HL-60 (cell line): ENCODE measurements around the gene GABRA4.

ENCODE experiments used
- DNase-seq, 2 experiments: peaks; one replicate each; pipeline ENCODE4 v3.0.0-alpha.2; 2010 to 2020; ENCODE audit warnings: low read depth in 1 of 2, low spot score in 1 of 2
- H3K27ac ChIP-seq: fragments of 250-450 bp; sonication (Bioruptor Pico); replicated peaks from 2 replicates; pipeline ENCODE4 v1.5.1; 2020; ENCODE audit warnings: mild to moderate bottlenecking, moderate library complexity
- H3K27me3 ChIP-seq: fragments of 250-450 bp; sonication (Bioruptor Pico); 2 replicates; pipeline ENCODE4 v1.5.1; 2021; ENCODE audit warnings: mild to moderate bottlenecking, moderate library complexity; ENCODE audit not compliant: insufficient read depth, poor library complexity, severe bottlenecking
- H3K4me3 ChIP-seq: replicated peaks from 2 replicates; pipeline ENCODE4 v1.5.1; 2011; ENCODE audit warnings: mild to moderate bottlenecking, control low read depth, low read length; ENCODE audit not compliant: insufficient read depth
- CTCF ChIP-seq: IDR thresholded peaks from one replicate; pipeline ENCODE4 v1.5.1; 2011; ENCODE audit warnings: low read length, control low read depth, inconsistent platforms; ENCODE audit not compliant: insufficient read depth
- GABPA ChIP-seq: IDR thresholded peaks from 2 replicates; pipeline ENCODE4 v1.6.1; 2012; ENCODE audit warnings: low read depth
- POLR2AphosphoS5 ChIP-seq: IDR thresholded peaks from 2 replicates; pipeline ENCODE4 v1.6.1; 2012; ENCODE audit warnings: low read depth
- SPI1 ChIP-seq: IDR thresholded peaks from 2 replicates; pipeline ENCODE4 v1.6.1; 2012; ENCODE audit warnings: low read depth, mild to moderate bottlenecking, borderline replicate concordance
- TF ChIP-seq, protein P1 (sequence below): IDR thresholded peaks from 2 replicates; pipeline ENCODE4 v1.6.1; 2012; ENCODE audit warnings: low read depth; ENCODE audit not compliant: insufficient replicate concordance

The GABRA4 gene

DNA sequence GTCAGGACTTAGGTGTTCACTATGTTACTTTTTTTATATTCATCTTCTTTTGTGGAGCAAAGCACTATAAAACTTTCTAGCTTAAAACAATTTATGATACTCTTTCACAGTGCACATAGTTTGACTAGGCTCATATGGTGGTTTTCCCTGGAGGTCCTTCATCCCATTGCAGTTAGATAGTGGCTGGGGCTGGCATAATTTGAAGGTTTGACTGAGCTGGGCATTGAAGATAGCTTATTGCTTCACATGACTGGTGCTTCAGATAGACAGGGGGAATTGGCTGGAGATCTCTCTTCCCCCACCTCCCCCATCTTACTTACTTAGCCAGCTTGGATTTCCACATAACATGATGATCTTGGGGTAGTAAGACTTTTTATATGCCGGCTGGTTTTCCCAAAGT lies 7.0 kb upstream of the GABRA4 start:
- TF ChIP-seq POLR2AphosphoS5 (no peak), GABPA (no peak), SPI1 (no peak), CTCF (no peak)
- TF ChIP-seq, protein P1, sequence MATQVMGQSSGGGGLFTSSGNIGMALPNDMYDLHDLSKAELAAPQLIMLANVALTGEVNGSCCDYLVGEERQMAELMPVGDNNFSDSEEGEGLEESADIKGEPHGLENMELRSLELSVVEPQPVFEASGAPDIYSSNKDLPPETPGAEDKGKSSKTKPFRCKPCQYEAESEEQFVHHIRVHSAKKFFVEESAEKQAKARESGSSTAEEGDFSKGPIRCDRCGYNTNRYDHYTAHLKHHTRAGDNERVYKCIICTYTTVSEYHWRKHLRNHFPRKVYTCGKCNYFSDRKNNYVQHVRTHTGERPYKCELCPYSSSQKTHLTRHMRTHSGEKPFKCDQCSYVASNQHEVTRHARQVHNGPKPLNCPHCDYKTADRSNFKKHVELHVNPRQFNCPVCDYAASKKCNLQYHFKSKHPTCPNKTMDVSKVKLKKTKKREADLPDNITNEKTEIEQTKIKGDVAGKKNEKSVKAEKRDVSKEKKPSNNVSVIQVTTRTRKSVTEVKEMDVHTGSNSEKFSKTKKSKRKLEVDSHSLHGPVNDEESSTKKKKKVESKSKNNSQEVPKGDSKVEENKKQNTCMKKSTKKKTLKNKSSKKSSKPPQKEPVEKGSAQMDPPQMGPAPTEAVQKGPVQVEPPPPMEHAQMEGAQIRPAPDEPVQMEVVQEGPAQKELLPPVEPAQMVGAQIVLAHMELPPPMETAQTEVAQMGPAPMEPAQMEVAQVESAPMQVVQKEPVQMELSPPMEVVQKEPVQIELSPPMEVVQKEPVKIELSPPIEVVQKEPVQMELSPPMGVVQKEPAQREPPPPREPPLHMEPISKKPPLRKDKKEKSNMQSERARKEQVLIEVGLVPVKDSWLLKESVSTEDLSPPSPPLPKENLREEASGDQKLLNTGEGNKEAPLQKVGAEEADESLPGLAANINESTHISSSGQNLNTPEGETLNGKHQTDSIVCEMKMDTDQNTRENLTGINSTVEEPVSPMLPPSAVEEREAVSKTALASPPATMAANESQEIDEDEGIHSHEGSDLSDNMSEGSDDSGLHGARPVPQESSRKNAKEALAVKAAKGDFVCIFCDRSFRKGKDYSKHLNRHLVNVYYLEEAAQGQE = no peak
- no peak overlapping the region for H3K4me3 ChIP-seq
- H3K27me3 ChIP-seq = no peaks in the 10 kb centered on the region
- no peak overlapping the region for H3K27ac ChIP-seq
- no peak for DNase-seq

GRCh38 chr4:46999566-46999965 lies 6.2 kb upstream of the GABRA4 start:
- Histone ChIP-seq H3K27ac (no peak overlapping the region), H3K4me3 (no peak overlapping the region), H3K27me3 (peaks cover 7% of the 10 kb centered on the region)
- TF ChIP-seq SPI1 (no peak), CTCF (no peak), GABPA (no peak), POLR2AphosphoS5 (no peak)
- TF ChIP-seq, protein P1 = no peak
- no peak for DNase-seq

DNA sequence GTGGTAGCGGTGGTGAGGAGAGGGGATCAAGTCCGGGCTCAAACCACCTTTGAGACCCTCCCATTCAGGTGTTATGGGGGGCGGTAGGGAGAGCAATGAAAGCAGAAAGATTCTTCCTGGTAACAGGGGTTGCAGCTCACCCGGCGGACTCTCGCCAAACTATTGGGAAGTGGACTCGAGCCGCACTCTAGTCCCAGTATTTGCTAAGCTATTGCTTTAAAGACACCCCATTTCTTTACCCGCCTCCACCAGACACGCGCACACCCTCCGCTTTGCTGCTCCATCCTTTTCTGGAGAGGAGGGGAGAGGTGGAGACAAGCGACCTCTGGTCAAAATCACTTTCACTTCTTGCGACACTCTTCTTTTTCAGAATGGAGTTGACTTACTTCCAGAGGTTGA lies 625 bp upstream of the GABRA4 start:
- TF ChIP-seq POLR2AphosphoS5 (no peak), SPI1 (no peak), GABPA (no peak)
- TF ChIP-seq, protein P1 = no peak
- H3K4me3 ChIP-seq = peak overlapping the region; percentile 46
- H3K27me3 ChIP-seq = peaks cover 31% of the 10 kb centered on the region
- H3K27ac ChIP-seq = no peak overlapping the region
- no peak for DNase-seq
